ENCODE data around the gene ATL3.

Gene ATL3

GRCh38 chr11:63616953-63617352 is 54.2 kb downstream of the ATL3 start:
- H3K27me3 ChIP-seq (ENCODE audit: insufficient read depth, low read length) = peaks cover 14% of the 10 kb centered on the region; the same call in 1 of the 2 replicates
- 91% methylated on average over 3 of the region's 3 CpGs for WGBS
- no peak overlapping the region for H3K4me3 ChIP-seq (ENCODE audit: low read length)
- no peaks in the 10 kb centered on the region for H3K36me3 ChIP-seq (ENCODE audit: insufficient read depth, low read length)
- H3K4me1 ChIP-seq (ENCODE audit: insufficient read depth, low read length) = peaks cover 7% of the 10 kb centered on the region
- H3K9ac ChIP-seq (ENCODE audit: low read depth, low read length) = no peak overlapping the region
- H3K9me3 ChIP-seq (ENCODE audit: insufficient read depth, low read depth, low read length) = no peaks in the 10 kb centered on the region
- H3K27ac ChIP-seq (ENCODE audit: low read depth, low read length) = no peak overlapping the region

GRCh38 chr11:63614136-63614671 is 57.0 kb downstream of the ATL3 start, which contains the start of gene PLAAT3:
TSS of gene PLAAT3 (minus strand) at chr11:63614433. CDS start at chr11:63614014, 419 bp downstream.
- WGBS = under 1% methylated on average over 53 of the region's 53 CpGs
- Histone ChIP-seq H3K27ac (ENCODE audit: low read depth, low read length) (peak within 1 kb of the TSS; percentile 72; the same call in 1 of the 2 replicates), H3K4me1 (ENCODE audit: insufficient read depth, low read length) (peaks cover 31% of the 10 kb centered on the region), H3K9me3 (ENCODE audit: insufficient read depth, low read depth, low read length) (no peaks in the 10 kb centered on the region), H3K4me3 (ENCODE audit: low read length) (peak within 1 kb of the TSS; percentile 83), H3K9ac (ENCODE audit: low read depth, low read length) (peak within 1 kb of the TSS; percentile 64), H3K36me3 (ENCODE audit: insufficient read depth, low read length) (no peaks in the 10 kb centered on the region), H3K27me3 (ENCODE audit: insufficient read depth, low read length) (peaks cover 14% of the 10 kb centered on the region; the same call in 1 of the 2 replicates)

- H3K9ac ChIP-seq (ENCODE audit: low read depth, low read length) = peak overlapping the region; percentile 64
- H3K9me3 ChIP-seq (ENCODE audit: insufficient read depth, low read depth, low read length) = no peaks in the 10 kb centered on the region
- peaks cover 37% of the 10 kb centered on the region for H3K4me1 ChIP-seq (ENCODE audit: insufficient read depth, low read length)
- peak overlapping the region; percentile 72; the same call in 1 of the 2 replicates for H3K27ac ChIP-seq (ENCODE audit: low read depth, low read length)
- no peaks in the 10 kb centered on the region for H3K36me3 ChIP-seq (ENCODE audit: insufficient read depth, low read length)
- peak overlapping the region; percentile 83 for H3K4me3 ChIP-seq (ENCODE audit: low read length)
- under 1% methylated on average over 45 of the region's 45 CpGs for WGBS
- H3K27me3 ChIP-seq (ENCODE audit: insufficient read depth, low read length) = peaks cover 14% of the 10 kb centered on the region; the same call in 1 of the 2 replicates
Measured at GRCh38 chr11:63613517-63614135, 57.5 kb downstream of the ATL3 start.

DNA sequence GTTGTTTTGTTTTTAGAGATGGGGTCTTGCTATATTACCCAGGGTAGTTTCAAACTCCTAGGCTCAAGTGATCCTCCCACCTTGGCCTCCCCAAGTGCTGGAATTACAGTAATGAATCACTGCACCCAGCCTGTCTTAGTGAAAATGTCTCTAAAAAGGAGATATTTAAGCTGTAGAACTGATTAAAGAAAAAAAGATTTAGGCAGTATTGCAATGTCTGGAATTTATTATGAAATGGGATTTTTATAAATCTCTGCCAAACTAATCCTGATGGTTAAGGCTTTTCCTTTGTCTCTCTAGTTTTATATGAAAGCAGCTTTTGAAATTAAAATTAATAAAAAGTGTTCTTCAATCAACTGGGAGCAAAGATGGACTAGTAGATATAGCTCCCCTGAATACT is 59.0 kb downstream of the ATL3 start:
- Histone ChIP-seq H3K36me3 (ENCODE audit: insufficient read depth, low read length) (no peaks in the 10 kb centered on the region), H3K27ac (ENCODE audit: low read depth, low read length) (no peak overlapping the region), H3K4me3 (ENCODE audit: low read length) (peak overlapping the region; percentile 83), H3K4me1 (ENCODE audit: insufficient read depth, low read length) (peaks cover 43% of the 10 kb centered on the region), H3K9me3 (ENCODE audit: insufficient read depth, low read depth, low read length) (no peaks in the 10 kb centered on the region), H3K27me3 (ENCODE audit: insufficient read depth, low read length) (peaks cover 14% of the 10 kb centered on the region; the same call in 1 of the 2 replicates), H3K9ac (ENCODE audit: low read depth, low read length) (no peak overlapping the region)

- Histone ChIP-seq H3K9ac (ENCODE audit: low read depth, low read length) (no peak overlapping the region), H3K27ac (ENCODE audit: low read depth, low read length) (peak overlapping the region; percentile 1; the same call in 1 of the 2 replicates), H3K36me3 (ENCODE audit: insufficient read depth, low read length) (no peaks in the 10 kb centered on the region), H3K9me3 (ENCODE audit: insufficient read depth, low read depth, low read length) (no peaks in the 10 kb centered on the region), H3K27me3 (ENCODE audit: insufficient read depth, low read length) (peaks cover 14% of the 10 kb centered on the region; the same call in 1 of the 2 replicates), H3K4me1 (ENCODE audit: insufficient read depth, low read length) (peaks cover 43% of the 10 kb centered on the region), H3K4me3 (ENCODE audit: low read length) (peak overlapping the region; percentile 24)
- WGBS = 43% methylated on average over 1 of the region's 1 CpG
Measured at GRCh38 chr11:63611395-63611747, 59.8 kb downstream of the ATL3 start.

- H3K9me3 ChIP-seq (ENCODE audit: insufficient read depth, low read depth, low read length) = no peaks in the 10 kb centered on the region
- 6% methylated on average over 14 of the region's 14 CpGs for WGBS
- peak overlapping the region; percentile 56; the same call in 1 of the 2 replicates for H3K27ac ChIP-seq (ENCODE audit: low read depth, low read length)
- H3K36me3 ChIP-seq (ENCODE audit: insufficient read depth, low read length) = no peaks in the 10 kb centered on the region; the same call in 1 of the 2 replicates
- H3K9ac ChIP-seq (ENCODE audit: low read depth, low read length) = no peak overlapping the region
- H3K4me3 ChIP-seq (ENCODE audit: low read length) = peak overlapping the region; percentile 24
- H3K4me1 ChIP-seq (ENCODE audit: insufficient read depth, low read length) = peaks cover 43% of the 10 kb centered on the region
- peaks cover 14% of the 10 kb centered on the region; the same call in 1 of the 2 replicates for H3K27me3 ChIP-seq (ENCODE audit: insufficient read depth, low read length)
Measured at GRCh38 chr11:63610604-63611394, 60.4 kb downstream of the ATL3 start.

GRCh38 chr11:63609971-63610580 is 61.1 kb downstream of the ATL3 start:
- Histone ChIP-seq H3K36me3 (ENCODE audit: insufficient read depth, low read length) (no peaks in the 10 kb centered on the region; the same call in 1 of the 2 replicates), H3K9me3 (ENCODE audit: insufficient read depth, low read depth, low read length) (no peaks in the 10 kb centered on the region), H3K27me3 (ENCODE audit: insufficient read depth, low read length) (peaks cover 14% of the 10 kb centered on the region; the same call in 1 of the 2 replicates), H3K4me3 (ENCODE audit: low read length) (0 out of 2 replicates have a peak overlapping the region, but pooled peaks have one; percentile 2), H3K4me1 (ENCODE audit: insufficient read depth, low read length) (peaks cover 43% of the 10 kb centered on the region), H3K9ac (ENCODE audit: low read depth, low read length) (no peak overlapping the region), H3K27ac (ENCODE audit: low read depth, low read length) (peak overlapping the region; percentile 19; the same call in 1 of the 2 replicates)
- 66% methylated on average over 13 of the region's 14 CpGs for WGBS

DNA sequence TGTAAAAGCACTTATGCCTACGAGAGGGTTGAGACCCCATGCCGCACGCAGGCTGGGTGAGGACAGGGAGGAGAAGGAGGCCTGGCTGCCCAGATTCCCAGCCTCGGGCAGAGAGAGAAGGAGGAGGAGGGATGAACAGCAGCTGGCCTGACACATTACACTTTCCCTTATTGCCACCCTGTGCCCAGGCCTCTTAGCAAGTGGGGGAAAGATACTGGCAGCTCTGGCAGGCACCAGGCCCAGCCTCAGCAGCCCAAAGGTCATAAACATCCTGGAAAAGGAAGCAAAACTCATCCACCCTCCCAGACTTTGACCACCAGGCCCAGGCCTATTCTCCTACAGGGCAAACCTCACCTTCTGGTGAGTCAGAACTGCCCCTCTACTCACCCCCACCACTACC is 61.6 kb downstream of the ATL3 start:
- Histone ChIP-seq H3K27ac (ENCODE audit: low read depth, low read length) (no peak overlapping the region), H3K9ac (ENCODE audit: low read depth, low read length) (no peak overlapping the region), H3K9me3 (ENCODE audit: insufficient read depth, low read depth, low read length) (no peaks in the 10 kb centered on the region), H3K27me3 (ENCODE audit: insufficient read depth, low read length) (peaks cover 14% of the 10 kb centered on the region; the same call in 1 of the 2 replicates), H3K36me3 (ENCODE audit: insufficient read depth, low read length) (no peaks in the 10 kb centered on the region; the same call in 1 of the 2 replicates), H3K4me3 (ENCODE audit: low read length) (no peak overlapping the region), H3K4me1 (ENCODE audit: insufficient read depth, low read length) (peaks cover 43% of the 10 kb centered on the region)
- WGBS = 83% methylated on average over 4 of the region's 4 CpGs

GRCh38 chr11:63608353-63609345 is 62.5 kb downstream of the ATL3 start:
- Histone ChIP-seq H3K4me1 (ENCODE audit: insufficient read depth, low read length) (peaks cover 44% of the 10 kb centered on the region), H3K9ac (ENCODE audit: low read depth, low read length) (no peak overlapping the region)
- WGBS = 87% methylated on average over 11 of the region's 11 CpGs

DNA sequence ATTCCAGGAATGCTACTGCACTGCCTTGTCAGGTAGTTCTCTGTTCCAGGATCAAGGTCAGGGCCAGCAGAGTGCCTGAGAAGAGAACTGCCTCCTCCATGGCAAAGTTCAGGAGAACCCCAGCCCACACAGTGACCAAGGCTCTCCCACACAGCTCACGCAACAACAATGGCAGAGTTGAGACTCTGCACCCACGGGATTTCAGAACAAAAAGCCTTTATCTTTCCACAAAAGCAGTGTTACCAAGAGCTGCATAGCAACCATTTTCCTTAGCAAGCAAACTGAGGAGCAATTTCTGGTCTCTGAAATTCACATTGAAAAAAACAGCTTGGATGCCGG is 68.0 kb downstream of the ATL3 start:
- H3K4me1 ChIP-seq (ENCODE audit: insufficient read depth, low read length) = peaks cover 8% of the 10 kb centered on the region
- H3K4me3 ChIP-seq (ENCODE audit: low read length) = no peak overlapping the region
- 70% methylated on average over 3 of the region's 3 CpGs for WGBS
- no peaks in the 10 kb centered on the region for H3K9me3 ChIP-seq (ENCODE audit: insufficient read depth, low read depth, low read length)
- no peak overlapping the region; the same call in 1 of the 2 replicates for H3K27ac ChIP-seq (ENCODE audit: low read depth, low read length)
- 0 out of 2 replicates have a peak overlapping the region, but pooled peaks have one; percentile 22 for H3K9ac ChIP-seq (ENCODE audit: low read depth, low read length)
- H3K36me3 ChIP-seq (ENCODE audit: insufficient read depth, low read length) = peaks cover 3% of the 10 kb centered on the region; the same call in 1 of the 2 replicates
- no peaks in the 10 kb centered on the region for H3K27me3 ChIP-seq (ENCODE audit: insufficient read depth, low read length)

More at GRCh38 chr11:63608353-63609345, 62.5 kb downstream of the ATL3 start:
- Histone ChIP-seq H3K27ac (ENCODE audit: low read depth, low read length) (peak overlapping the region; percentile 25; the same call in 1 of the 2 replicates), H3K4me3 (ENCODE audit: low read length) (no peak overlapping the region), H3K27me3 (ENCODE audit: insufficient read depth, low read length) (peaks cover 10% of the 10 kb centered on the region; the same call in 1 of the 2 replicates), H3K36me3 (ENCODE audit: insufficient read depth, low read length) (no peaks in the 10 kb centered on the region; the same call in 1 of the 2 replicates), H3K9me3 (ENCODE audit: insufficient read depth, low read depth, low read length) (no peaks in the 10 kb centered on the region)
